SU-DHL-6 (cell line): ENCODE data around the gene ALG11.

Experiments
- H2AFZ ChIP-seq: fragments of 200-600 bp; sonication (generic); 2 replicates; pipeline ENCODE4 v1.6.1; 2014; ENCODE audit warnings: low read depth, mild to moderate bottlenecking, moderate library complexity, mixed read lengths, antibody characterized with exemption, low read length; ENCODE audit not compliant: severe bottlenecking
- H3F3A ChIP-seq: fragments of 200-600 bp; shearing (Covaris generic); 2 replicates; pipeline ENCODE4 v1.6.0; 2016; ENCODE audit warnings: antibody characterized with exemption, mild to moderate bottlenecking; ENCODE audit not compliant: insufficient read depth
- H3K27ac ChIP-seq: fragments of 200-600 bp; sonication (generic); 2 replicates; pipeline ENCODE4 v1.5.1; 2016; ENCODE audit warnings: low read depth, mild to moderate bottlenecking, low read length, moderate library complexity, mixed read lengths
- H3K27me3 ChIP-seq: fragments of 200-600 bp; sonication (generic), shearing (Covaris generic); 2 replicates; pipeline ENCODE4 v1.6.0; 2014; ENCODE audit warnings: mild to moderate bottlenecking, low read length
- H3K36me3 ChIP-seq: fragments of 200-600 bp; sonication (generic); 2 replicates; pipeline ENCODE4 v1.6.1; 2014; ENCODE audit warnings: mild to moderate bottlenecking, low read length, mixed read lengths
- H3K4me2 ChIP-seq: fragments of 300-600, 200-600 bp; shearing (Covaris generic), sonication (generic); 2 replicates; pipeline ENCODE4 v1.6.0; 2014; ENCODE audit warnings: low read length, low read depth, mild to moderate bottlenecking; ENCODE audit not compliant: poor library complexity, severe bottlenecking
- H3K4me3 ChIP-seq: fragments of 200-600 bp; sonication (generic); 2 replicates; pipeline ENCODE4 v1.5.1; 2014; ENCODE audit warnings: antibody characterized with exemption, low read length, mild to moderate bottlenecking, mixed read lengths; ENCODE audit not compliant: insufficient read depth, poor library complexity, severe bottlenecking
- H3K79me2 ChIP-seq: fragments of 200-600 bp; sonication (generic); 2 replicates; pipeline ENCODE4 v1.6.1; 2014; ENCODE audit warnings: mild to moderate bottlenecking, low read length, moderate library complexity; ENCODE audit not compliant: insufficient read depth
- H3K9ac ChIP-seq: fragments of 200-600 bp; sonication (generic); 2 replicates; pipeline ENCODE4 v1.7.0; 2014; ENCODE audit warnings: mild to moderate bottlenecking, low read length
- H3K9me2 ChIP-seq: fragments of 200-600 bp; sonication (generic); replicated peaks from 2 replicates; pipeline ENCODE4 v1.6.1; 2014; ENCODE audit warnings: low read length; ENCODE audit not compliant: insufficient read depth
- H3K9me3 ChIP-seq: fragments of 200-600 bp; sonication (generic); 2 replicates; pipeline ENCODE4 v1.6.1; 2014; ENCODE audit warnings: low read length, mixed read lengths; ENCODE audit not compliant: insufficient read depth
- H4K20me1 ChIP-seq: fragments of 200-600 bp; sonication (generic); 2 replicates; pipeline ENCODE4 v1.6.1; 2014; ENCODE audit warnings: low read depth, mild to moderate bottlenecking, antibody characterized with exemption, low read length, moderate library complexity, mixed read lengths
- EZH2phosphoT487 ChIP-seq: fragments of 200-600 bp; sonication (generic), shearing (Covaris generic); conservative IDR thresholded peaks from 2 replicates; pipeline ENCODE4 v1.6.1; 2018; ENCODE audit warnings: mild to moderate bottlenecking, antibody characterized with exemption, low read length, moderate library complexity, mixed read lengths
- TF ChIP-seq, protein P1 (sequence below): fragments of 200-600 bp; sonication (generic); IDR thresholded peaks from one replicate; pipeline ENCODE4 v1.5.1; 2017; ENCODE audit warnings: antibody characterized with exemption, mild to moderate bottlenecking, low read length, moderate library complexity; ENCODE audit not compliant: insufficient read depth, poor library complexity, severe bottlenecking

ALG11 gene

GRCh38 chr13:52001120-52001731, 11.0 kb upstream of the ALG11 start:
- H3K9ac ChIP-seq: no peak overlapping the region
- H3K27me3 ChIP-seq: no peaks in the 10 kb centered on the region
- no peaks in the 10 kb centered on the region for H3K9me2 ChIP-seq
- H3K4me3 ChIP-seq: no peak overlapping the region
- H3K4me2 ChIP-seq: no peak overlapping the region
- H3F3A ChIP-seq: no peaks in the 10 kb centered on the region
- TF ChIP-seq EZH2phosphoT487: no peak
- TF ChIP-seq, protein P1, sequence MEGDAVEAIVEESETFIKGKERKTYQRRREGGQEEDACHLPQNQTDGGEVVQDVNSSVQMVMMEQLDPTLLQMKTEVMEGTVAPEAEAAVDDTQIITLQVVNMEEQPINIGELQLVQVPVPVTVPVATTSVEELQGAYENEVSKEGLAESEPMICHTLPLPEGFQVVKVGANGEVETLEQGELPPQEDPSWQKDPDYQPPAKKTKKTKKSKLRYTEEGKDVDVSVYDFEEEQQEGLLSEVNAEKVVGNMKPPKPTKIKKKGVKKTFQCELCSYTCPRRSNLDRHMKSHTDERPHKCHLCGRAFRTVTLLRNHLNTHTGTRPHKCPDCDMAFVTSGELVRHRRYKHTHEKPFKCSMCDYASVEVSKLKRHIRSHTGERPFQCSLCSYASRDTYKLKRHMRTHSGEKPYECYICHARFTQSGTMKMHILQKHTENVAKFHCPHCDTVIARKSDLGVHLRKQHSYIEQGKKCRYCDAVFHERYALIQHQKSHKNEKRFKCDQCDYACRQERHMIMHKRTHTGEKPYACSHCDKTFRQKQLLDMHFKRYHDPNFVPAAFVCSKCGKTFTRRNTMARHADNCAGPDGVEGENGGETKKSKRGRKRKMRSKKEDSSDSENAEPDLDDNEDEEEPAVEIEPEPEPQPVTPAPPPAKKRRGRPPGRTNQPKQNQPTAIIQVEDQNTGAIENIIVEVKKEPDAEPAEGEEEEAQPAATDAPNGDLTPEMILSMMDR: peak; percentile 44
- H3K9me3 ChIP-seq: no peaks in the 10 kb centered on the region
- H3K79me2 ChIP-seq: no peaks in the 10 kb centered on the region
- H4K20me1 ChIP-seq: no peaks in the 10 kb centered on the region
- H3K36me3 ChIP-seq: no peaks in the 10 kb centered on the region
- H3K27ac ChIP-seq: no peak overlapping the region
- no peak overlapping the region for H2AFZ ChIP-seq

DNA sequence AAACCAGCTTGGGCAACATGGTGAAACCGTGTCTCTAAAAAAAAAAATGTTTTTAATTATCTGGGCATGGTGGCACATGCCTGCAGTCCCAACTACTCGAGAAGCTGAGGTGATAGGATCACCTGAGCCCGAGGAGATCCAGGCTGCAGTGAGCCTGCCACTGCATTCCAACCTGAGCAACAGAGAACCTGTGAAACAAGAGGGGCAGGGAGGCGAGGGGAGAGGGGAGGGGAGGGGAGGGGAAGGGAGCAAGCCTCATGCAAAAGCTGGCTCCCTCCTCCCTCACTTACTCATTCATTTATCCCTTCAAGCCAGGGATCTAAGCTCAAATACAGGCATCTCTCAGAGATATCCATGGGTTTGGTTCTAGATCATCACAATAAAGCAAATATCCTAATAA, 9.8 kb upstream of the ALG11 start:
- no peaks in the 10 kb centered on the region for H3K79me2 ChIP-seq
- H3K9me3 ChIP-seq: no peaks in the 10 kb centered on the region
- no peaks in the 10 kb centered on the region for H3K9me2 ChIP-seq
- H3K27ac ChIP-seq: no peak overlapping the region
- no peaks in the 10 kb centered on the region for H4K20me1 ChIP-seq
- H3K4me2 ChIP-seq: no peak overlapping the region
- H3F3A ChIP-seq: no peaks in the 10 kb centered on the region
- no peak overlapping the region for H3K9ac ChIP-seq
- no peak overlapping the region for H2AFZ ChIP-seq
- TF ChIP-seq, protein P1: no peak
- TF ChIP-seq EZH2phosphoT487: no peak
- H3K4me3 ChIP-seq: no peak overlapping the region
- no peaks in the 10 kb centered on the region for H3K27me3 ChIP-seq
- no peaks in the 10 kb centered on the region for H3K36me3 ChIP-seq

DNA sequence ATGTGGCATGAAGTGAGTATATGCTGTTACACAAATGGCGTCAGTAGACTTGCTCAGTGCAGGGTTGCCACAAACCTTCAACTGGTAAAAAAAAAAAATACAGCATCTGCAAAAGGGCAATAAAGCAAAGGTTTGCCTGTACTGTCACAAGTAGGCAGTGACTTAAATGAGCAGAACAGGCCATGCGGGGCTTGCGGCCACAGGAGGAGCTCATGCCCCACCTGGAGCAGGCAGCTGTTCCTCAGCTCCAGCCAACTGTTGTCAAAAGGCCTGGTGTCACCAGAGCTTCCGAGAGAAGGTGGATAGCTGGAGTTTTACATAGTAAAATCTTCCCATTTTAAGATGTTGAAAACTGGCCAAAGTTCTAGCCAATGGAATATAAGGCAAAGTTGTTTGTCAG, 8.7 kb upstream of the ALG11 start:
- Histone ChIP-seq H3K9me2 (no peaks in the 10 kb centered on the region), H3K36me3 (no peaks in the 10 kb centered on the region), H3K27me3 (no peaks in the 10 kb centered on the region), H3K4me3 (no peak overlapping the region), H3K9me3 (no peaks in the 10 kb centered on the region), H4K20me1 (no peaks in the 10 kb centered on the region), H3F3A (no peaks in the 10 kb centered on the region), H3K27ac (no peak overlapping the region), H3K9ac (no peak overlapping the region), H2AFZ (no peak overlapping the region), H3K4me2 (no peak overlapping the region), H3K79me2 (no peaks in the 10 kb centered on the region)
- TF ChIP-seq, protein P1: no peak
- no peak for TF ChIP-seq EZH2phosphoT487
